Hepatocyte (in vitro differentiated cells): Measurements from ENCODE around the gene SLX4. TPM values are rescaled to one million over a fixed set of nuclear protein-coding genes. Genes with fewer than 3 reads are reported as not detected.

ENCODE experiments used
- DNase-seq: peaks from one replicate; pipeline ENCODE4 v3.0.0-alpha.2; 2016; ENCODE audit warnings: low spot score
- H2AFZ ChIP-seq: fragments of 200-600 bp; sonication (generic); 2 replicates; pipeline ENCODE4 v1.6.0; 2016; ENCODE audit warnings: antibody characterized with exemption, mild to moderate bottlenecking
- H3K27ac ChIP-seq: fragments of 200-600 bp; sonication (generic); 2 replicates; pipeline ENCODE4 v1.5.1; 2016; ENCODE audit warnings: mild to moderate bottlenecking
- H3K27me3 ChIP-seq: fragments of 200-600 bp; sonication (generic); 2 replicates; pipeline ENCODE4 v1.6.1; 2016
- H3K36me3 ChIP-seq: fragments of 200-600 bp; sonication (generic); replicated peaks from 2 replicates; pipeline ENCODE4 v1.5.1; 2016; ENCODE audit warnings: low read depth; ENCODE audit not compliant: insufficient read depth
- H3K4me1 ChIP-seq: fragments of 200-600 bp; sonication (generic); 2 replicates; pipeline ENCODE4 v1.5.1; 2016; ENCODE audit warnings: mild to moderate bottlenecking, moderate library complexity; ENCODE audit not compliant: insufficient read depth
- H3K4me2 ChIP-seq: fragments of 200-600 bp; sonication (generic); 2 replicates; pipeline ENCODE4 v1.6.0; 2016
- H3K4me3 ChIP-seq: fragments of 200-600 bp; sonication (generic); 2 replicates; pipeline ENCODE4 v1.5.1; 2016; ENCODE audit warnings: mild to moderate bottlenecking
- H3K79me2 ChIP-seq: fragments of 200-600 bp; sonication (generic); 2 replicates; pipeline ENCODE4 v1.6.0; 2017; ENCODE audit warnings: mild to moderate bottlenecking
- H3K9me2 ChIP-seq: fragments of 200-600 bp; sonication (generic); replicated peaks from 2 replicates; pipeline ENCODE4 v1.6.0; 2017; ENCODE audit warnings: mild to moderate bottlenecking; ENCODE audit not compliant: insufficient read depth
- H3K9me3 ChIP-seq: fragments of 200-600 bp; sonication (generic); 2 replicates; pipeline ENCODE4 v1.5.1; 2016; ENCODE audit warnings: low read depth, mild to moderate bottlenecking
- H4K20me1 ChIP-seq: fragments of 200-600 bp; sonication (generic); 2 replicates; pipeline ENCODE4 v1.6.0; 2016; ENCODE audit warnings: mild to moderate bottlenecking; ENCODE audit not compliant: insufficient read depth, poor library complexity, severe bottlenecking
- EZH2 ChIP-seq: fragments of 200-600 bp; sonication (generic); IDR thresholded peaks from 2 replicates; pipeline ENCODE4 v1.6.1; 2016; ENCODE audit warnings: antibody characterized with exemption, mild to moderate bottlenecking, borderline replicate concordance
- EZH2phosphoT487 ChIP-seq: fragments of 200-600 bp; sonication (generic); IDR thresholded peaks from one replicate; pipeline ENCODE4 v1.6.1; 2018; ENCODE audit warnings: antibody characterized with exemption, mild to moderate bottlenecking, low read depth, moderate library complexity; ENCODE audit not compliant: unreplicated experiment, severe bottlenecking
- WGBS: methylation state at CpG from one replicate; pipeline ENCODE4 v1.1.6; 2016; ENCODE audit warnings: low lambda C conversion rate; ENCODE audit errors: missing lambda C conversion rate; 5-methylcytosine and 5-hydroxymethylcytosine counted together
- polyA plus RNA-seq: library from polyadenylated mRNA; unstranded; fragments of >200 nt; fragmentation: Nextera tagmentation; extraction: Ambion mirVana; gene quantifications from 2 replicates; pipeline ENCODE4 v1.2.1, GENCODE V29; 2016
- total RNA-seq: library from RNA; depleted of rRNA; stranded (reverse); fragments of >200 nt; gene quantifications from 2 replicates; pipeline ENCODE4 v1.2.3, GENCODE V29; 2014
- TF ChIP-seq, protein P1 (sequence below): fragments of 200-600 bp; sonication (generic); IDR thresholded peaks from 2 replicates; pipeline ENCODE4 v1.5.1; 2016; ENCODE audit warnings: antibody characterized with exemption, mild to moderate bottlenecking; ENCODE audit not compliant: poor library complexity

The SLX4 gene
- total and polyA plus RNA-seq, 2 experiments from 2014 or later, result 1.9 to 4.6 TPM

DNA sequence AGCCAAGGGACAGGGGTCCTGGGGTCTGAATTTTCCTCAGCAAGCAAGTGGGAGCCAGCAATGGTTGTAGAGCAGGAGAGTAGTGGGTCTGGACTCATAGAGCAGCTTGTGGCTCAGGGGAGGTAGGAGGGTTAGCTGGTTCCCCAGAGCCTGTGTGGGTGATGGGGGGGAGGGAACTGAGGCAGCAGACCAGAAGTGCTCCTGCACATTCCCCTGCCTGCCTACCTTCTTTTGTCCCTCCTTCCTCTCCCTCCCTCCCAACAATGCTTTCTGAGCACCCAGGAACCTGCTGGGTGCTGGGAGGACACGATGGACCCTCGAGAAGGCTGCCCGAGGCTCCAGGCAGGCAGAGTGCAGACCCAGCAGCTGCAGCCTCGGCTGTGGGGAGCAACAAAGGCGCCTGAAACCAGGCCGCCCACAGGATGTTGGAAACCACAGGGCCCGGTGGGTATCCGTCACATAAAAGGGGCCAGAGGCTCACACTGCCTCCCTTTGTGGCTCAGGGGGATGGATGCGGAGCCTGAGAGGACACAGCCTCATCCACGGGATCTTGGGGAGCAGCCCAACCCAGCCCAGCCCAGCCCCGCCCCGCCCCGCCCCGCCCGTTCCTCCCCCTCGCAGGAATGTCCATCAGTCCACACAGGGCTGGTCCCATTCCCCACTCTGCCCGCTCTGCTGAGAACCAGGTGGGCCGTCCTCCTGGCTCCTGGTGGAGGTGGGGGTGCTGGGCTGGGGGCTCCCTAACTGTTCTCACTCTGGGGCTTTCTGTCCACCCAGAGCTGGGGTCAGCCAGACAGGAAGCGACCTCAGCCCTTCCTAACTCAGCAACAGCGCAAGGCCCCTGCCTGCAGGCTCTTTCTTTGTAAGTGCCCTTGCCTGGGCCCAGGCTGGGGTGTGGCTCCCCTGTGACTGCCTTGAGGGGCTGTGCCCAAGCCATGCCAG is 32.5 kb downstream of the SLX4 start:
- no peaks in the 10 kb centered on the region for H3K27me3 ChIP-seq
- no peaks in the 10 kb centered on the region for H4K20me1 ChIP-seq
- peaks cover 19% of the 10 kb centered on the region for H3K4me1 ChIP-seq
- H3K27ac ChIP-seq, result peak overlapping the region; percentile 85
- H3K9me3 ChIP-seq, result no peaks in the 10 kb centered on the region
- TF ChIP-seq EZH2 (no peak), EZH2phosphoT487 (no peak)
- TF ChIP-seq, protein P1, sequence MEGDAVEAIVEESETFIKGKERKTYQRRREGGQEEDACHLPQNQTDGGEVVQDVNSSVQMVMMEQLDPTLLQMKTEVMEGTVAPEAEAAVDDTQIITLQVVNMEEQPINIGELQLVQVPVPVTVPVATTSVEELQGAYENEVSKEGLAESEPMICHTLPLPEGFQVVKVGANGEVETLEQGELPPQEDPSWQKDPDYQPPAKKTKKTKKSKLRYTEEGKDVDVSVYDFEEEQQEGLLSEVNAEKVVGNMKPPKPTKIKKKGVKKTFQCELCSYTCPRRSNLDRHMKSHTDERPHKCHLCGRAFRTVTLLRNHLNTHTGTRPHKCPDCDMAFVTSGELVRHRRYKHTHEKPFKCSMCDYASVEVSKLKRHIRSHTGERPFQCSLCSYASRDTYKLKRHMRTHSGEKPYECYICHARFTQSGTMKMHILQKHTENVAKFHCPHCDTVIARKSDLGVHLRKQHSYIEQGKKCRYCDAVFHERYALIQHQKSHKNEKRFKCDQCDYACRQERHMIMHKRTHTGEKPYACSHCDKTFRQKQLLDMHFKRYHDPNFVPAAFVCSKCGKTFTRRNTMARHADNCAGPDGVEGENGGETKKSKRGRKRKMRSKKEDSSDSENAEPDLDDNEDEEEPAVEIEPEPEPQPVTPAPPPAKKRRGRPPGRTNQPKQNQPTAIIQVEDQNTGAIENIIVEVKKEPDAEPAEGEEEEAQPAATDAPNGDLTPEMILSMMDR, result no peak
- no peaks in the 10 kb centered on the region for H3K79me2 ChIP-seq
- H3K36me3 ChIP-seq, result no peaks in the 10 kb centered on the region
- WGBS, result 72% methylated on average over 15 of the region's 20 CpGs
- H3K4me2 ChIP-seq, result no peak overlapping the region
- H3K4me3 ChIP-seq, result no peak overlapping the region
- no peak overlapping the region for H2AFZ ChIP-seq
- no peak for DNase-seq
- no peaks in the 10 kb centered on the region for H3K9me2 ChIP-seq

DNA sequence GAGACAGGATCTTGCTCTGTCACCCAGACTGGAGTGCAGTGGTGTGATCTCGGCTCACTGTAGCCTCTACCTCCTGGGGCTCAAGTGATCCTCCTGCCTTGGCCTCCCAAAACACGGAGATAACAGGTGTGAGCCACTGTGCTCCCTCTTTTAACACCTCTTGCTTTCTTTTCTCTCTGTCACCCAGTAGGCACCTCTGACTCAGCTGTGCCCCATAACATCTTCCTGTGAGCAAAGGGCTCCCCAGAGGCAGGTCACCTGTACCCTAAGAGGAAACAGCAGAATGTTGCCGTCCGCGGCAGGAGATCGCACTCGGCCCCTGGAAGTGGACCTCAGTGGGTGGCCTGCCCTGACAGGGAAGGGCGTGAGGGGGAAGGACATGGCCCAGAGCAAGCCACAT is 33.3 kb downstream of the SLX4 start:
- H3K27ac ChIP-seq, result no peak overlapping the region

DNA sequence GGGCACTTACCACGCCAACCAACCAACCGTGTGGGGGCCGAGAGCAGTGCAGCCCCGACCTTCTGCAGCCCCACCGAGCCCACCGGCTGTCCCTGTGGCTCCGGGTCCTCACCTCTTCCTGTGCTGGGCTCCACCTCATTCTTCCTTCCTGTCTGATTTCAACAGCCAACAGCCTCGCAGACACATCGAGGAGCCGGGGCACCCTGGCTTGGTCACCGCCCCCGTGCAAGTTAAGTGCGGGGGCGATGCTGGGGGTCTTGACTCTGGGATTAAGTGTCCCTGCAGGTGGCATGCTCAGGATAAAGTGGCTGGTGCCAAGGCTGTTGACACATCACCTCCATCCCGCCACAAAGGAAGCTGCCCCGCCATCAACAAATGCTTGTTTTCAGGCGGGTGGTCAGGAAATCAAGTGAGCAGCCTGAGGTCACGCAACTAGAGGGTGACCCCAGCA is 34.1 kb downstream of the SLX4 start, which contains the start of gene NLRC3:
TSS of gene NLRC3 (minus strand) at position 102 of the 451 bp plus-strand sequence. CDS start 12,367 bp downstream, outside the sequence.
- Histone ChIP-seq H4K20me1 (no peaks in the 10 kb centered on the region), H3K4me2 (no peak within 1 kb of the TSS), H3K36me3 (no peaks in the 10 kb centered on the region), H3K27me3 (no peaks in the 10 kb centered on the region), H3K4me3 (no peak within 1 kb of the TSS), H3K9me2 (no peaks in the 10 kb centered on the region), H3K27ac (no peak within 1 kb of the TSS), H3K4me1 (peaks cover 19% of the 10 kb centered on the region), H3K79me2 (no peaks in the 10 kb centered on the region), H3K9me3 (no peaks in the 10 kb centered on the region), H2AFZ (no peak within 1 kb of the TSS)
- no peak for DNase-seq
- TF ChIP-seq EZH2 (no peak), EZH2phosphoT487 (no peak)
- TF ChIP-seq, protein P1, result no peak
- 78% methylated on average over 18 of the region's 18 CpGs for WGBS

More for the DNA sequence above, 33.3 kb downstream of the SLX4 start:
- Histone ChIP-seq H2AFZ (no peak overlapping the region), H3K4me2 (no peak overlapping the region), H4K20me1 (no peaks in the 10 kb centered on the region), H3K9me3 (no peaks in the 10 kb centered on the region), H3K27me3 (no peaks in the 10 kb centered on the region), H3K4me1 (peaks cover 19% of the 10 kb centered on the region), H3K36me3 (no peaks in the 10 kb centered on the region), H3K4me3 (no peak overlapping the region), H3K9me2 (no peaks in the 10 kb centered on the region), H3K79me2 (no peaks in the 10 kb centered on the region)
- DNase-seq, result no peak
- 92% methylated on average over 8 of the region's 8 CpGs for WGBS
- TF ChIP-seq EZH2phosphoT487 (no peak), EZH2 (no peak)
- TF ChIP-seq, protein P1, result no peak
